ENCODE results near the gene MAPK8IP3.

Gene MAPK8IP3

DNA sequence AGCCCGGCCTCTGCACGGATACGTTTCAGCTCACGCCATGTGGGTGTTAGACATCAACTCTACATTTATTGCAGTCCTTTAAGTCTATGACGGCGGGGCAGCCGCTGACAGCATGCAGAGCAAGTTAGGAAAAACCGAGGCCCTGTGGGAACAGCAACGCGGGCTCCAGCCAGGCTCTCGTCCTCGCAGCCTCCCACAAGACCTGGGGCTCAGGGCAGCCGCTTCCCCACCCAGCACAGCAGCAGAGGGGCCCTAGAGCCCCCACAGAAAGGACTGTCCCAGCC is 70.6 kb downstream of the MAPK8IP3 start:
- DNase-seq: no peak

- DNase-seq: peak; percentile 3
These were observed 71.0 kb downstream of the MAPK8IP3 start for GRCh38 chr16:1776991-1777374.

GRCh38 chr16:1777375-1778199 is 71.6 kb downstream of the MAPK8IP3 start:
- peak; percentile 3 for DNase-seq

GRCh38 chr16:1778200-1779179 is 72.5 kb downstream of the MAPK8IP3 start:
- DNase-seq: no peak

DNA sequence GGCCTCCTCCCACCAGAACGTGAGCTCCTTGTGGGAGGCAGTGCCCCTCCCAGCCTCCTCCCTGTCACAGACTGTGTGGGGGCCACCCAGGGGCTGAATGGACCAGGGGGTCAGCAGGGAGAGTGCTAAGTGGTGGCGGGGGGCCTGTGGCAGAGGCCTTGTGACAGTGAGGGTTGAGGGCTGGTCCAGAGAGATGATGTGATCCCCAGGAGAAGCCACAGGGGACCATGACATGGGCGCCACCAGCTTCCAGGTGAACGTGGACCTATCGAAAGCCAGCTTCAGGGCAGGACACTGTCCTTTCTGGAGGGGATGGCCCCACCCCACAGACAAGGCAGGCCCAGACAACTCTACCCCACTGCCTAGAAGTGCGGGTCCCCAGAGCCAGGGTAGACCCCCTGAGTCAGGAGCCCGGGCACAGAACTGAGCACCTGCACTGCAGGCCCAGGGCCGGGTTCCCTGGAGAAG is 73.3 kb downstream of the MAPK8IP3 start:
- DNase-seq: no peak

- DNase-seq: no peak
These were observed 74.0 kb downstream of the MAPK8IP3 start for GRCh38 chr16:1779741-1780676.

- DNase-seq: no peak
These were observed 74.7 kb downstream of the MAPK8IP3 start for GRCh38 chr16:1780677-1781072.

DNA sequence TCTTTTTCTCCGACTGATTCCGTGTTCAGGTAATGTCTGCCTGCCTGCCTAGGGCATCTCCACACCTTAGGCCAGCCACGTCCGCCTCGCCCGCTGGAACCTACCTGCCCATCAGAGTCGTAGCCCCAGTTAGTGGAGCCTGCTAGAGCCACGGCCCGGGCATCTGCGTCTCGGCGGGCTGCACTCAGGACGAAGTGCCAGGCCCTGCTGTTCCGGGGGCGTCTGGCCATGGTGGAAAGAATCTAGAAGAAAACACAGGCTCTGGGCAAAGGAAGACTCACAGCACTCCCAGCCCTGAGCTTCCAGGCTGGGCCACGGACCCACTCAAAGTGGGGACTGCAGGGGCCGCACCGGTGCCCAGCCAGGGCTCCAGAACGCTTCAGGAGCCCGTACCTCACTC is 75.3 kb downstream of the MAPK8IP3 start:
- DNase-seq: no peak

GRCh38 chr16:1781758-1782407 is 75.9 kb downstream of the MAPK8IP3 start:
- DNase-seq: peak; percentile 40

GRCh38 chr16:1782408-1783264 is 76.6 kb downstream of the MAPK8IP3 start, which contains the start of the genes NUBP2 and SPSB3:
Gene NUBP2, plus strand, starts transcription at chr16:1782960. Its CDS starts 61 bp downstream, at chr16:1783021.
Gene SPSB3, minus strand, starts transcription at chr16:1782571. Its CDS starts 1,088 bp downstream, at chr16:1781483.
- DNase-seq: peak; percentile 99

- no peak for DNase-seq
These were observed 79.2 kb downstream of the MAPK8IP3 start for GRCh38 chr16:1784977-1785845.

DNA sequence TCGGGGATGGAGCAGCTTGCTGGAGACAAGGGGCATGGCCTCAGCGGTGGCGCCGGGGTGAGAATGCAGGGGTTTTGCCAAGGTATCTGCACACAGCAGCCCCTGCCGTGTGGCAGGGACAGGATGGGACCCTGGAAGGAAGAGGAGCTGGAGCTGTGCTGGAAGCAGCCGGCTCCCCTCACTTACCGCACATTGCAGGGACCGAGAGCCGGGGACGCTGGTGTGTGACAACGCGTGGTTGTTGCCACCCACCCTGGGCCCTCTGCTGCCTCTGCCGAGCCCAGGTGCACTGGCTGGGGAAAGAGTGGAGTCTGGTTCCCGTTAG is 79.8 kb downstream of the MAPK8IP3 start:
- DNase-seq: no peak

- DNase-seq: no peak
These were observed 80.5 kb downstream of the MAPK8IP3 start for GRCh38 chr16:1786242-1787055.

GRCh38 chr16:1787056-1787321 is 81.0 kb downstream of the MAPK8IP3 start:
- no peak for DNase-seq

GRCh38 chr16:1787322-1788094 is 81.5 kb downstream of the MAPK8IP3 start:
- DNase-seq: no peak

- DNase-seq: no peak
These were observed 82.2 kb downstream of the MAPK8IP3 start for GRCh38 chr16:1788095-1788707.

DNA sequence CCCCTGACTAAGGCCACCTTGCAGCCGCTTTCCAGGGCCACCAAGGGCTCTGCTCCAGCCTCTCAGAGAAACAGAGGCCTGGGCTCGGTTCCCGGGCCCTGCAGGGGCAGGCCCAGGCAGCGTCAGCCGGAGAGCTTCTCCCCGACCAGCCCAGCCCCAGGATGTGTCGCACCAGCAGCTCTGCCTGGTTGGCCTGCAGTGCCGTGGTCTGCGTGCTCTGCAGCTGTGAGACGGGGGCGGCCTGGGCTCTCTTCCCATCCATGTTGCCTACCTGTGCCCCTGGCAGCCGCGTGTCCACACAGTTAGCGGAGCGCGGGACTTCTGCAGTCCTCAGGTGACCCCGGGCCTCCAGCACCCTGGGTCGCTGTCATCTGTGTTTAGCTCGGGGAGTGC is 82.7 kb downstream of the MAPK8IP3 start:
- DNase-seq: no peak

DNA sequence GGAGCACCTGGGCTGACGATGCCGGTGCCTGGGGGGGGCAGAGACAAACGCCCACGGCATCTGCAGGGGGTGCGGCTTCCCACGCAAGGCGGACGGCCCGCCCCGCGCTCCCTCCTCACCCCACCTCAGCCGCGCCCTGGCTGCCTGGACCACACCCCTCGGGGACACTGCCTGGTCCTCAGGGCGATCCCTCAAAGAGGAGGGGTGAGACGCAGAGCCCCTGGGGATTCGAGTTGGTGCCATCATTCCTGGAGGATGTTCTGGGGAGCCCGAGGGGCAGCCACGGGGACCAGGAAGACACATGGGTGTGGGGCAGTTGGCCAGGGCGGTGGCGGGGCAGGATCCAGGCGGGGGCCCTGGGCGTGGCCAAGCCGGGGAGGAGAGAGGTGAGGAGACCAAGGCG is 83.6 kb downstream of the MAPK8IP3 start:
- no peak for DNase-seq

All from stimulated activated CD4-positive, alpha-beta T cell treated with anti-CD3 and anti-CD28 coated beads, Interleukin-4, amount 100 ng/mL, for 24 hours (primary cell).